ENCODE measurements around the gene DYSF.

The DYSF gene

DNA sequence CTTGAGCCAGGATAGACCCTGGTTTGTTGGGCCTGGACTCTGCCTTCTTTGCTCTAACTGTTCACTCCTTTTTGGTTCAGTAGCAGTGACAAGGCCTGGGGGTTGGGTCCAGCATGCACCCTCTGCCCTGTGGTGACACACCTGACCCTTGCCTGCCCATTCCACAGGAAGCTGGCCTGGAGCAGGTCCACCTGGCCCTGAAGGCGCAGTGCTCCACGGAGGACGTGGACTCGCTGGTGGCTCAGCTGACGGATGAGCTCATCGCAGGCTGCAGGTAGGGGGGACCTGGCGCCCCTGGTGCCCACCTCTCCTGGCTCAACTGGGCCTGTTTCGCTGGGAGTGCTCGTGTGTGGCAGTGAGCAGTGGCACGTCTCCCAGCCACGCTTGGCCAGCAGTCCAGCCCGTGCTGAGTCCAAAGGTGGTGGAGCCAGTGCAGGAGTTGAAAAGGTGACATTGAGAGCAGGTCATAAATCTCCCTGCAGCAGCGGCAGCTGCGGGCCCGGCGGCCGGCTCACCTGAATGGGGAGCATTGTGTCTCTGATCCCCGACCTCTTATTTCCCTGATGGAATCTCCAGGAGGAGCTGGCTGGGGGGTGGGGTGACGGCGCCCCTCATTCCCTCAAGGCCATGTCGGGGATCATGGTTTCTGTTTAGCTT is 102.6 kb downstream of the DYSF start:
- DNase-seq, result no peak

DNA sequence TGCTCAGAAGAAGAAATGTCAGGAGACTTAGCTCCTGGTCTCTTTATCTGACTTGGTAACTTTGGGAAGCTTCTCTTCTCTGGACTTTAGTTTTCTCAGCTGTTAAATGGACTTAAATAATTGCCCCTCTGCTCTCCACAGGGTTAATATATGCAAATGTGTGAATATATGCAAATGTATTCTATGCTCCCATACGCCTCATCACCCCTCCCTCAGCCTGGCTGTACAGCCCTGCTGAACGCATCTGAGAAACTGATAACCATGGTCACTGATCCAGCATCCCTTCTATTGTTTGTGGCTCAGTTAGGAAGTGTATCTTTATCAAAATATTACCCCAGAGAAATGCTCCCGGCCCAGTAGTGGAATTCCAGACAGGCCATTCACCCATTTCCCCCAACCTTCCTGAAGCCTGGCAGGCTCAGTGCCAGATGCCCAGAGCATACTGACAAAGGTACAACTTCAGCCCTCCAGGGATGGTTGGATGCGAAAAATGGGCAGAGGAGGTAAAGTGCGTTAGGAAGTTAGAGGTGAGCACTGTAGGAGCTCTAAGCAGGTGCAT is 103.4 kb downstream of the DYSF start:
- DNase-seq, result no peak

DNA sequence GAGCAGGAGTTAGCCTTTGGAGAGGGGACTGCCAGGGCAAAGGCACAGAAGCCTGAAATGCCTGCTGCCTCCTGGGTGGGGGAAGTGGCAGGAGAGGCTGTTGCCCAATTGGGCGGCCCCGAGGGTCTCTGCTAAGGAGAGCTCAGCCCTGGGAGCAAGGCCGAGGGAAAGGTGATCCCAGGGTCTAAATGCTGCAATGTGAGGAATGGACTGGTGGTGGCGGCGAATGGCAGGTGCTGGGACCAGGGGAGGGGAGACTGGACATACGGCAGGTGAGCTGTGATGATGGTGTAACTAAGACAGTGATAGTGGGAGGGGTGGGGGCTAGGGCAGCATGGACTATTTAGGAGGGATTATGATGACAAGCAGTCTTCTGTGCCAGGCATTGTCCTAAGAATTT is 104.0 kb downstream of the DYSF start:
- DNase-seq, result no peak

DNA sequence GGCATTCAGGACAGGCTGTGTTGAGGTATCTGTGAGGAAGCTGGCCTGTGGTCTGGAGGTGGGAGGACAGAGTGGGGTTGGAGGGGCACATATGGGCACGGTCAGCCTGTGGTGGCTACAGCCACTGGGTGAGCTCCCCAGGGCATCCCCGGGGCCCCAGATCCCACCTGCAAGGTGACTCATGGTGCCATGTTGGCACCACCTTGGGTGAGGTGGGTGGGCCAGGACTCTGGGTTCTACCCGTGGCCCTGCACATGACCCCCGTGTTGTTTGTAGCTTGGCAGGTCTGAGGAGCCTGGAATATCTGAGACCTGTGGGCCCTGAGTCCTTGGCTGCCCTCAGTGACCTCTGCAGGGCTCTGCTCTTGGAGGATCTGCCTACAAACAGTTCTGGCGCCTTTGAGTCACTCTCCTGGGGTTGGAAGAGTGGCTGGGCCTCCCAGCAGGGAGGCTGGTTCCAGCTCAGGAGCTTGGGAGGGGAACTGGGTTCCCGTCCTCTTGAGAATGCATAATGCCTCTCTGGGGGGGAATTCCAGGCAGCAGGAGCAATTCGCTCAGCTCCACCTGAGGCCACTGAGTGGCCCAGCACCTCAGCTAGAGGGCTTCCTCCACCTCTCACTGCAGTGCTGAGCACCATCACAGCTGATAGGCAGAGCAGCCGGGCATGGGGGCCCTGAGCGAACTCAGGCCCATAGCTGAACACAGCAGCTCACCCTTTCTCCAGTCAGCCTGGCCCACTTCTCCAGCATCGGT is 105.1 kb downstream of the DYSF start:
- DNase-seq, result no peak

DNA sequence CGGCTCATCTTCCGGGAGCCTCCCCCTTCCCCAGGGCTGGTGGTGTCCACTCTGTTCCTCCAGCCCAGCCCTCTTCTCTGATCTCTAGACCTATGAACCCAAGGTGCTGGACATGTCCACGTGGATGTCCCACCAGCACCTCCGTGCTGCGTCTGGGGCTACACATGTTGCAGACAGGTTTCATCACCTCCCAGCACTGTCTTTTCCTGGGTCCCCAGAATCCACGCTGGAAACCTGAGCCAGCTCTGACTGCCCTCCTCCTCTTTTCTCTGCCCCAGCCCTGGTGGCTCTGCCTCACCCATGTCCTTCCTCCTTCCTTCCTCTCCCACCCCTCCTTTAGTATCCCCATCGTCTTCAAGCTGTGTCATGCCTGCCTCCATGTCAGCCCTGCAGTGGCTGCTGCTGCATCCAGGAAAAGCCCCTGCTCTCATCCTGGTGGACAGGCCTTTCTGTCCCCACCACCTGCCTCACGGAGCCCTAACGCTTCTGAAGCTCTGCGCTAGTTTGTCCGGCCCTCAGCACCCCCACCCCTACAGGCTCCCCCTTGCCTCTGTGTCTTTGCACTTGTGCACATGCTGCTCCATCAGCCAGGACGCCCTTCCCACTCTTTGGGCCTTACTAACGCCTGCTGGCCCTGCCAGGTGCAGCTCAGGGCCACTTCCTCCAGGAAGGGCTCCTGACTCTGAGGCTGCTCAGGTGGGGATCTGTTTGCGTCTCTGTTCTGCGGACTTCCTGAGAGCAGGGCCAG is 105.9 kb downstream of the DYSF start:
- no peak for DNase-seq

DNA sequence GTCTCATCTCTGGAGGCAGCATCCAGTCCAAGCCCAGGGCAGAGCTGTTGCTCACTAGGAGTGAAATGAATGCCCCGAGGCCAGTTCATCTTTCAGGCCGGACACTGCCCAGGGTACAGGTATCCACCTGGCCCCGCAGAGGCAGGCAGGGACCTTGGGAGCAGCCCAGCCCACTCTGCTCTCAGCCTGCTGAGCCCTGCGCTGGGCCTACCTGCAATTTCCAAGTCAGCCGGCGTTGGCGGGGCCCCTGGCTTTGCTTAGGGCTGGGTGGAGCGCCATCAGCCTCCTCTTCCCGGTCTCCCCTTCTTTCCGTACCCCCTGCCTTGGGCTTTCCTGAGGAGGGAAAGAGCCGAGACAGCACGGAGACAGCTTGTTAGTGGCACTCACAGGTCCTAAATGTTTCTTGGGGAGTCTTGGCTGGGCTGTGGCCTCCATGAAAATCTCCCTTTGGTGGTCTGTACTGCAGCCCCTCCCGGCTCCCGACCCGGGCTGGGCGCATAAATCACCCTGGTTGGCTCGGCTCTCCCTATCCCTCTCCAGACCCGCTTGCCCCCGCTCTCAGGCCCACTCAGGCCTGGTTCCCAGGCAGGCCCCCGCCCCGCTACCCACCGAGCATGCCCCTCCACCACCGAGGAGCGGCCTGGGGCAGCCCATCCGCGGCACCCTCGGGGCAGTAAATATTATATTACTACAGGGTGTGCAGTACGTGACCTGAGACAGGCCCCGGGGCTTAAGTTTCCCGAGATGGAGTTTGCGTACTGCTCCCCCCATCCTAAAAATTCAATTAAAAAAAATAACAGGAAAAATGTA is 106.7 kb downstream of the DYSF start:
- no peak for DNase-seq

DNA sequence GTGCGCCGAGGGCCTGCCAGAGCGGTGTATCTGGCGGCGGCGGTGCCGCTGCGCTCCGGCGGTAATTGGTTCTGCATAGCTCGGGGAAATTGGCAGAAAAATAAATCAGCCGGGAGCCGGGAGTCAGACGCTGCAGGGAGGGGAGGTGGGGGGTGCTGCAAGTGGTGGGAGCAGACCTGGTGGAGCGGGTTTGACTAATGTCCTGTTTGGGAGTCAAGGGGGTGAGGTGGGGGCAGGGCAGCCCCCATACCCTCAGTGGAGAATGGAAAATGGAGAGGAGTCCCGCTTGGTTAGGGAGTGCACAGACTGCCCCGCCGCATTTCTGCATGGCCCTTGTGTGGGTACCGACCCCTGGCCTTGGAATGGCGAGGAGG is 107.3 kb downstream of the DYSF start:
- no peak for DNase-seq

DNA sequence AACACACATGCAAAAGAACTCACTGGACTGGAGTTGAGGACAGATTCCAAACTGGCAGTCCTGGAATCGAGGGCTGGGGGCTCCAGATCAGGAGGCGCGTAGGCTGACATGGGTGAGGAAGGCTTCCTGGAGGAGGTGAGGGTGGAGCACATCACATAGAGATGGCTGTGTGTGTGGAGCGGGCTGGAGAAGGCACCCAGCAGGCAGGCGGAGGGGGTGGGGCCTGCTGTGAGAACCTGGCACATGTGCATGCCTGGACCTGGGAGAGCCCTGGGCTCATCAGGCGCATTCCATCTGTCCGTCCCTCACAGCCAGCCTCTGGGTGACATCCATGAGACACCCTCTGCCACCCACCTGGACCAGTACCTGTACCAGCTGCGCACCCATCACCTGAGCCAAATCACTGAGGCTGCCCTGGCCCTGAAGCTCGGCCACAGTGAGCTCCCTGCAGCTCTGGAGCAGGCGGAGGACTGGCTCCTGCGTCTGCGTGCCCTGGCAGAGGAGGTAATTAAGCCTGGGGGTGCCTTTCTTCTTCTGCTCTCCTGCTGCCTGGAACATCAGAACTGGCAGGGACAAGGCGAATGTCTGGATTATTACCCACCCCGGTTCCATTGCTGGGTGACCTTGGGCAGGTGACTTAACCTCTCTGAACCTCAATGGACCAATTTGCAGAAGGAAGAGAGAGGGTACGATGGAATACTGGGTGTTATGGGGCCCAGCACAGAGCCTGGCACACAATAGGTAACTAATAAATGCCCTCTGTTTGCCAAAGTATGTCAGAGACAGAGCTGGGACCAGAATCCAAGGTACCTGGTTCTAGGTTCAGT is 108.3 kb downstream of the DYSF start:
- DNase-seq, result no peak

DNA sequence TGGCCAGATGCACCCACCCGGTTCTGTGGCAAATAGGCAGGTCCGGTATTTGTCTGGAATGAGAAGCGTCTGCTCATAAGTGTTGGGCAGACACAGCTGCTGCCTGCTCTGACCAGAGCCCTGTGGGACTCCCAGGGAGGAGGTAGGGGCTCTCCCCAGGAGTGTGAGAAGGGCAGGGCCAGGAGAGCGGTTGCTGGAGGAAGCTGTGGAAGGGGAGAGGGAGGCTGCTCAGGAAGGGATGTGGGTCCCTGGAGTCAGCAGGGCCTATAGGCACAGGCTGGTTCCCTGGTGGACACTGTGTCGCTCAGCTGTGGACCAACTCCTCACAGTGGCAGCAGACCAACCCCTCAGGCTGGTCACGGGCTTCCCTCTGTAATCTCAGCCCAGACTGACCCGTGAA is 109.2 kb downstream of the DYSF start:
- DNase-seq, result no peak

DNA sequence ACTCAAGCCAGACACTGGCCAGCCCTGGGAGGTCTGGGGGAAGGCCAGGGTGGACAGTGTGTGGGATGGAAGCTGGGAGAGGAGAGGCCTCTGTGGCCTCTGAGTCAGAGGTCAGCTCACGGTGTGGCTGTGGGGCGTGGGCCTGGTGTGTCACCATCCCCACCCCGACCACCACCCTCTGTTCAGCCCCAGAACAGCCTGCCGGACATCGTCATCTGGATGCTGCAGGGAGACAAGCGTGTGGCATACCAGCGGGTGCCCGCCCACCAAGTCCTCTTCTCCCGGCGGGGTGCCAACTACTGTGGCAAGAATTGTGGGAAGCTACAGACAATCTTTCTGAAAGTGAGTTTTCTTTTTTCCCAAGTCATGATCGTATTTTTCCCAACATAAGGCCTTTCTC is 110.5 kb downstream of the DYSF start:
- DNase-seq, result no peak

DNA sequence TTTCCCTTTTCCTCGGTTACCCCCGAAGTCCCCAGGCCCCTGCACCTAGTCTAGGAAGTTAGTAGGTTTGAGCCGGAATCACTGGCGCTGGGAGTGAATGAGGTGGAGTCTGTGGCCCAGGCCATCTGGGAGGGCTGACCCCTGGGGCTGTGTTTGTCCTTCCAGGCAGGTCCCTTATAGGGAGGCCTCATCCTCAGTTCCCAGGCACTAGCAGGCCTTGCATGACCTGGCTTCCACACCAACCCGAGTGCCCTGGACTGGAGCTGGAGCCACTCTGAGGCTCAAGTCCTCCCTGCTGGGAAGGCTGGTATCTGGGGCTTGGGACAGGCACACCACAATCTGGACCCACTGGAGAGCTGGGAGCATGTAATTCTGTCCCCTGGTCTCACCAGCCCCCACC is 111.0 kb downstream of the DYSF start:
- DNase-seq, result no peak

DNA sequence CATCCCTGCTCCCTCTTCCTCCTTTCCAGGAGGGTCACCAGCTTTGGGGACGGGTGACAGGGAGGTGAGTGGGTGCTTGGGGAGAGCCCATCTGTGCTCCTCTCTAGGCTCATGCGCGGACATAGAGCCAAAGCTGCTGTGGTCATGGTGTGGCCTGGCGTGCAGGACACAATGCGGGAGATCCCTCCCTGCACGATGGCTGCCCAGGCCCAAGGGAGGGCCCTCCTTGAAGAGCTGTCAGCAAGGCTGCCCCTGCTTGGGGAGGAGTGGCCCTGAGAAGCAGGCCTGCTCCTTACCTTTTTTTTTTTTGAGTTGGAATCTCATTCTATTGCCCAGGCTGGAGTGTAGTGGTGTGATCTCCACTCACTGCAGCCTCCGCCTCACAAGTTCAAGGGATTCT is 111.4 kb downstream of the DYSF start:
- no peak for DNase-seq

DNA sequence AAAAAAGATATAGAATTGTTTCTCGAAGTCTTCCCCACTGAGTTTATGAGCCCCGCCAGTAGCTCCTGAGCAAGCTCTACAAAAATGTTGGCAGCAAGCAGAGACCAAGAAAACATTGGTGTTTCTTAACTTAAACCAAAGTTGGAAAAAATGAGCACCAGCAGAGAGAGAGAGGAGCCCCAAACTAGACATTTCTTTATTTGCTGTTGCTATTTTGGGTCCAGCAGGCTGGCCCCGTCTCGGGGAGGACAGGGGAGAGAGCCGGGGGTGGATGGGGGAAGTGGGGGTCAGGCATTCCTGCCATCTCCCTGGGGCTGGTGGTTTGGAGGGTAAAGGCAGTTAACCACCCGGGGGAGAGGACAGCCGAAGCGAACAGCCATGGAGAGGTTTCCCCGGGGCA is 113.0 kb downstream of the DYSF start:
- DNase-seq, result no peak

DNA sequence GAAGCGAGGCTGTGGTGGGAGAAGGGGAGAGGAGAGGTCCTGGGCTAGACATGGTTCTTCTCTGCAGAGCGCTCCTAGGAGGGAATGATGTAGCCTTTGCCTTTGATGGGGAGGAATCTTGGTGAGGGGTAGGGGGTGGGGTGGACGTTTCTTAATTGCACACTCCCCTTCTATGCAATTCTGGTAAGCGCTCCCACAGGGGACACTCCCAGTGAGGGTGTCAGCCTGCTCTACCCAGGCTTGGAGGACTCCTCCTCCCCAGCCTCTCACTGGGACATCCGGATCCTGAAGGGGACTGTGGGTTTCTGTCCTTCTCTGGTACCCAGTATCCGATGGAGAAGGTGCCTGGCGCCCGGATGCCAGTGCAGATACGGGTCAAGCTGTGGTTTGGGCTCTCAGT is 114.3 kb downstream of the DYSF start:
- no peak for DNase-seq

DNA sequence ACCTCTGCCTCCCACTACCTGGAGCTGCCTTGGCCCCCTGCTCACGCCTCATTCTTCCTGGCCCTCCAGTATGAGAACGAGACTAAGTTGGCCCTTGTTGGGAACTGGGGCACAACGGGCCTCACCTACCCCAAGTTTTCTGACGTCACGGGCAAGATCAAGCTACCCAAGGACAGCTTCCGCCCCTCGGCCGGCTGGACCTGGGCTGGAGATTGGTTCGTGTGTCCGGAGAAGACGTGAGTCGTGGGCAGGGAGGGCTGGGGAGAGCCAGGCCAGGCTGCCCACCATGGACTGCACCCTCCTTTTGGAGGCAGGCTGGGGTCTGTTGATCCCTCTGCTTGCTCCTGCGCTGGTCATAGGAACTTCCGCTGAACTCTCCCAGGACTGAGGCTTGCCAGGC is 114.7 kb downstream of the DYSF start:
- no peak for DNase-seq

DNA sequence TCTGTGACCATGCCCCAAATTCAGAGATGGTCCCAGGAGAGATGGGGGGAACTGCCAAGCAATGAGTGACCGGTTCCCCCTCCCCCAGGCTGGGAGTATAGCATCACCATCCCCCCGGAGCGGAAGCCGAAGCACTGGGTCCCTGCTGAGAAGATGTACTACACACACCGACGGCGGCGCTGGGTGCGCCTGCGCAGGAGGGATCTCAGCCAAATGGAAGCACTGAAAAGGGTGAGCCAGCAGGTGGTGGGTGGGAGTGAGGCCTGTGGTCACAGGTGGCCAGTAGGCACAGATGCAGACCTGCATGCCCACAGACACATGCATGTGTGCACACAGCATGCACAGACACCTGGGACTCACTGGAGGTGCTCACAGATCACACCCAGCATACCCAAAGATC is 117.2 kb downstream of the DYSF start:
- DNase-seq, result no peak

DNA sequence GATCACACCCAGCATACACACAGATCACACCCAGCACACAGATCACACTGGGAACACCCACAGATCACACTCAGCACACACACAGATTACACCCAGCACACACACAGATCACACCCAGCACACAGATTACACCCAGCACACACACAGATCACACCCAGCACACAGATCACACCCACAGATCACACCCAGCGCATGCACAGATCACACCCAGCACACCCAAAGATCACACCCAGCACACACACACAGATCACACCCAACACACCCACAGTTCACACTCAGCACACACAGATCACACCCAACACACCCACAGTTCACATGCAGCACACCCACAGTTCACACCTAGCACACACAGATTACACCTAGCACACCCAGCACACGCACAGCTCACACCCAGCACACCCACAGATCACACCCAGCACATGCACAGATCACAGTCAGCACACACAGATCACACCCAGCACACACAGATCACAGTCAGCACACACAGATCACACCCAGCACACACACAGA is 117.6 kb downstream of the DYSF start:
- no peak for DNase-seq

DNA sequence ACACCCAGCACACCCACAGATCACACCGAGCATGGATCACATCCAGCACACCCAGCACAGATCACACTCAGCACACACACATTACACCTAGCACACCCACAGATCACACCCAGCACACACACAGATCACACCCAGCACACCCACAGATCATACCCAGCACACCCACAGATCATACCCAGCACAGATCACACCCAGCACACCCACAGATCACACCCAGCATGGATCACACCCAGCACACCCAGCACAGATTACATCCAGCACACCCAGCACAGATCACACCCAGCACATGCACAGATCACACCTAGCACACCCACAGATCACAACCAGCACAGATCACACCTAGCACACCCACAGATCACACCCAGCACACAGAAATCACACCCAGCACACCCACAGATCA is 118.6 kb downstream of the DYSF start:
- DNase-seq, result no peak

DNA sequence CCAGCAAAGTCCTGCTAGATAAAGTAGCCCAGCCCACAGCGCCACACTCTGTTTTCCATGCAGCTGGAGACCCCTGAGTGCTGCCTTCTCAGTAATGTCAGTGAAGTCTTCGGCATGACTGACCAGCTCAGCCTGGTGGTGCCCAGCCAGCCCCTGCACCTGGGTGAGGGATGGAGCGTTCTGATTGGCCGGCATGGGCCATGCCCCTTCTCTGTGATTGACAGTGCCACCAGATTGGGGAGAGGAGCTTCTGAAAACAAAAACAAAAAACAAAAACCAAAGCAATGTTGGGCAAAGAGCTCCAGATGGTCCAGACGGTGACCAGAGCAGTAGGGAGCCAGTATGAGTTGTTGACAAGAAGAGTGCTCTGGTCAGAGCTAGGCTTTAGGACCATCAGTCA is 122.6 kb downstream of the DYSF start:
- DNase-seq, result no peak

DNA sequence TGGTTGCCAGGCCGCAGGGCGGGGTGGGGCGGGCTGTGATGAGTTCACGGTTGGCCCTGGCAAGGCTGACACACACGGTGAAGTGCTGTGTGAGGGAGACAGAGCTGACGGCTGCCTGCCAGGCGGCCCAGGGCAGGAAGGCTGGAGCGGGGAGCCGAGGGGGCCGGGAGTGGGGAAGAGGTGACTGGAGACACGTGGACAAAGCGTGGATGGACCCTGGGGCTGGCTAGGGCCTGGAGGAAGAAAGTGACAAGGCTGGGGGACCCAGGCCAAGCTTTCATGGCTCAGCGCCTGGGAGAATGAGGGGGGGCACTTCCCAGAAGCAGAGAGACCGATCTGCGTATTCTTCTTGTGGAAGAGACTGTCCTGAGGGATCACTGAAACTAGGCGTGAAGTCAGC is 123.2 kb downstream of the DYSF start:
- DNase-seq, result no peak

DNA sequence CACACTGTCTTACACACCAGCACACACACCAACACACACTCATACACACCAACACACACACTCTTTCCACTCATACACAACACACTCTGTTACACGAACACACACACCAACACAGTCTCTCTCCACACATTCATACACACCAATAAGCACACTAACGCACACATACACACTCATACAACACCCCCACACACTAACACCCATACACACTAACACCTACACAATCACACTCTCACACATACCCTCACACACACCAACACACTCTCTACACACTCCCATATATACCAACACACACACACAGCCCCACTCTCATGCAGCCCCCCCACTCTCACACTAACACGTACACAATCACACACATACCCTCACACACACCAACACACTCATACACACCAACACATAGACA is 123.8 kb downstream of the DYSF start:
- DNase-seq, result no peak

DNA sequence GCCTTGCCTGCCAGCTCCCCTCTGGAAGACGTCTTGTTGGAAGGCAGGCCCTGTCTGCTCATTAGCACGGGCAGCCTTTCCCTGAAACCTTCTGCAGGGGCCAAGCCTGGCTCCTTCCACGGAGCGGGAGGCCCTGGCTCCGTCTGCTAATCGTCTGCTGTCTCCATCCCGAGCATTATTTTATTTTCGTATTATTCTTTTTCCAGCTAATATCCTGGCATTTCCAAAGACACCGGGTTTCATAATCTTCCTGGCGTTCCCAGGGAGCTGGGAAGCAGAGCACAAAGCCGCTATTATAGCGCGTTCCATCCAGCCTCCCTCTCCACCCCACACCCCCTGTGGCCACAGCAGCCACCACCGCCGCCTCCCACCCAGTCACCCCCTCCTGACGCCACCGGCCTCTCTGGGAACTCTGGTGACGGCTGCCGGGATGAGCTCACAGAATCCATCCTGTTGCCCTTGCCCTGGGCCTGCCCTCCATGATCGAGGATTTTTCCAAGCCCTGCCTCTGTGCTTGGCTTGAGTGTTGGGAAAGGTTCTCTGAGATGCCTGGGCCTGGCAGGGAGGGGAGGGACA is 125.5 kb downstream of the DYSF start:
- DNase-seq, result no peak

Data from DMS153 (cell line).